ENCODE results near the gene TOGARAM2.
"Not testable (repeated sequence)": the region's sequence is repeated elsewhere in the genome, so short reads cannot be mapped to it uniquely, and the experiment has no call there.

The TOGARAM2 gene

GRCh38 chr2:28977176-28977875 lies 3.8 kb upstream of the TOGARAM2 start:
- no peak for DNase-seq (ENCODE audit: low read depth)

DNA sequence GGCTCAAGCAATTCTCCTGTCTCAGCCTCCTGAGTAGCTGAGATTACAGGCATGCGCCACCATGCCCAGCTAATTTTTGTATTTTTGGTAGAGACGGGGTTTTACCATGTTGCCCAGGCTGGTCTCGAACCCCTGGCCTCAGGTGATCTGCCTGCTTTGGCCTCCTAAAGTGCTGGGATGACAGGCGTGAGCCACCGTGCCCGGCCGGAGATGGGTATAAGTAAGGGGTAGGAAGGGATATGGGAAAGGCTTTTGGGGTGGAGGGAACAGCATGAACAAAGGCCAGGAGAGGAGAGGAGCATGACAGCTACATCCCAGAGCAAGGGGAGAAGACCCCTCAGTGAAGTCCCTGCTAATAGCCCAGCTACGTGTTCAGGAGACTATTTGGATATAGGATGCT lies 3.1 kb upstream of the TOGARAM2 start:
- not testable (repeated sequence) for DNase-seq (ENCODE audit: low read depth)

DNA sequence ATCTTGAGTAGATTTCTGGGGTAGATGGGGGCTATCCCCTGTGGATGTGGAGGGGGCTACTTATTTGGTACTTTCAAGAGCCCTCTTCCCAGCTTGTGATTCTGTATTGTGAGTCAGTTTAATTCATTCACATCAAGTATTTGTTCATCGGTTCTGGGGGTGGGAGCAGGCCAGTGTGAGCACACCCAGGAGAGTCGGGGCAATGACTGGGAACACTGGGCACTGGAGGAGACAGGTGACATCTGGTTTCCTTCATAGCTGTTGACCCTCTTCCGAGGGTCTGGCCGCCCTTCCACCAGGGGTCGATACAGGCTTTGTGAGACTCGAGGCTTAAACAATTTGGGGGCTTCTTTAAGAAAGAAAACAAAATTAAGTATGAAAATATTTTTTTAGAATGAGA lies 2.5 kb upstream of the TOGARAM2 start:
- DNase-seq (ENCODE audit: low read depth) = no peak

DNA sequence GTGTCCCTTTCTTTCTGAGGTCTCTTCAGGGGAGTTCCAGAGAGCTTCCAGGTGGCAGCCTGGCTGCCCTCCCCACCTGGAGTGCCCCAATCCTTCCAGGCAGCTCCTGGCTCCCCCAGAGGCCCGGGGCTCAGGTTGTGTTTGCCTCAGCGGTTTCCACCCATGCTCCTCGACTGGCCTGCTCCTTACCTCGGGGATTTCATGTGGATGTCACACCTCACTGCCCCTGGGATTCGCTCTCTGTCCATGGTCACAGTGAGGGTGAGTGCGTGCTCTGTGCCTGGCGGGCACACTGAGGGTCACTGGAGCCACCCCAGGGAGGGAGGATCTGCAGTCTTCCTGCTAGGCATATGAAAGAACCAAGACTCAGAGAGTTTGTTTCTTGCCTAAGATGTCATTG lies 2.1 kb upstream of the TOGARAM2 start:
- DNase-seq (ENCODE audit: low read depth) = no peak

GRCh38 chr2:28979576-28980366 lies 1.3 kb upstream of the TOGARAM2 start:
- no peak for DNase-seq (ENCODE audit: low read depth)

DNA sequence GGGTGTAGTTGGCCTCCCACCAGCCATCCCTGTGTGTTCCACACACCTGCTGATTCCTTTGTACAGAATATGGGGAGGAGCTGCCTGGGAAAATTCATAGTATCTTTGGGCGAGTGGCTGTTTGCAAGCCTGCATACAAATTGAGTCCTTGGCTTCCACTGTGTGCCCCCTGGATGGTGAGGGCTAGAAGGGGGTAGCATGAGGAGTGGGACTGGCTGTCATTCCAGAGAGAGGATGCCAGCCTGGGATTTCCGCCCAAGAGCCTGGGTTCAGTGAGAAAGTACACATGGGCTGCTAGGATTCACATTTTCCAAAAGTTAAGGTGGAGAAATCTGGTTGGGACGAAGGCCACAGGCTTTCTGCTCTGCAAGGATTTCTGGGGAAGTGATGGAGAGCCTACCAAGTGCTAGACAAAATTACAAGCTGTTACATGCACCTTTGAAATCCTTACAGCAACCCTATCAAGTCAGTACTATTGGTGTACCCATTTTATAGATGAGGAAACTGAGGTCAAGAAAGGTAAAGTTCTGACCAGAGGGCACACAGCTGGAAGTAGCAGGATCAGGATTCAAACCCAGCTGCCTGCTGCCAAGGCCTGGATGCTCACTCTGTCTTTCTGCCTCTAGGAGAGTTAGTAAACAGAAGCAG lies 606 bp upstream of the TOGARAM2 start:
- DNase-seq (ENCODE audit: low read depth) = no peak

DNA sequence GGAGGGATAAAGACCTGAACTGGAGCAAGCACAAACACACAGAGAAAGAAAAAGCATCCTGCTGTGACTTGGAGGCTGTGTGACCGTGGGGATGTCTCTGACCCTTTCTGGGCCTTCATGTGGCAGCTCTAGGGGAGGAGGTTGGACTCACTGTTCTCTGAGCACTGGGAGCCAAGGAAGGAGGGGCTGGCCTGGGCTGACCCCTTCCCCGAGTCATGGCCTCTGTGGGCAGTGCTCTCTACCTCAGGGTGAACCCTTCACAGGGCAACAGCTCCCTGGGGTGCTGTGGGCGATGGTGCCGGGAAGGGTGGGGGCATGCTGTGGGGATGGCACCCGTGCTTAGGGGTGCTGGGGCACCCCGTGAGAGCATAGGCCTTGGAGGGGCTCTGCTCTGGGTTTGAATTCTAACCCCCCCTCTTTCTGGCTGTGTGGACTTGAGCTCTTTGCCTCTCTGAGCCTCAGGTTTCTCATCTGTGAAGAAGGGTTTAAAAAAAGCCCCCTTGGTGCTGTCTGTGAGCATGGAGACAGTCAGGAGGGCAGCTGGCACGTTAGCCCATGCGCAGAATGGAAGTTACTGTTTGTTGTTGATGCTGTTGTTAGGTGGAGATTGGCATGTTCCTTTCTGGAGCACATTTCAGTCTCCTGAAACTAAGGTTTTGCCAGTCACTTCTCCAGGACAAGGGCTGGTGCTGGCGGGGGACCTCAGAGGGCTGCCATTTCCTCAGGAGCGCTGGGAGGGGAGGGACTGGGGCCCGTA lies 700 bp downstream of the TOGARAM2 start:
- DNase-seq (ENCODE audit: low read depth) = no peak

DNA sequence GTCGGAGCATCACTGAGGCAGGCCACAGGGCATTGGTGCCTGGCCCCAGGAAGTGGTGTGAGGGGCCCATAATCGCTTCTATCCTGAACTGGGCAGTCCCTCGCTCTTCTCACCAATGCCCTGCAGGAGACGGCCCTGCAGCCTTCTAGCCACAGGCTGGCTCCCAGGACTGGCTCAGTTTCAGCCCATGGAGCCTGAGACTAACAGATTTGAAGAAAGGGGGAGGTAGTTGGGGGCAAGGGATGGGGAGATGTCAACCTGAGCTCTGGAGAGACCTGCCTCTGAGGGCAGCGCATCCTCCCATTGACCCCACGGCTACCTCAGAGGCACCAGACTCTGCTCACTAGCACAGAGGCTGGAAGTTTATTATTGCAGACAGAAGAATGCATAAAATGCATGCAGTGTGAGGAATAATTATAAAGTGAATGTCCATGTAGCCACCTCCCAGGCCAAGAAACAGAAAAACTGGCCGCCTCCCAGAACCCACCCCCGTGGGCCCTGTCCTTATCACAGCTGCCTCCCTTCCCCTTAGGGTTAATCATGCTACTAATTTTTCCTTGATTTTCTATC lies 1.4 kb downstream of the TOGARAM2 start:
- DNase-seq (ENCODE audit: low read depth) = no peak

- no peak for DNase-seq (ENCODE audit: low read depth)
Observed at GRCh38 chr2:28986429-28986828, 5.3 kb downstream of the TOGARAM2 start.

- DNase-seq (ENCODE audit: low read depth) = no peak
Observed at GRCh38 chr2:28989973-28990372, 8.9 kb downstream of the TOGARAM2 start.

- DNase-seq (ENCODE audit: low read depth) = no peak
Observed at GRCh38 chr2:28990445-28990844, 9.3 kb downstream of the TOGARAM2 start.

GRCh38 chr2:28991021-28991420 lies 9.9 kb downstream of the TOGARAM2 start:
- DNase-seq (ENCODE audit: low read depth) = no peak

GRCh38 chr2:28991460-28991859 lies 10.4 kb downstream of the TOGARAM2 start:
- no peak for DNase-seq (ENCODE audit: low read depth)

DNA sequence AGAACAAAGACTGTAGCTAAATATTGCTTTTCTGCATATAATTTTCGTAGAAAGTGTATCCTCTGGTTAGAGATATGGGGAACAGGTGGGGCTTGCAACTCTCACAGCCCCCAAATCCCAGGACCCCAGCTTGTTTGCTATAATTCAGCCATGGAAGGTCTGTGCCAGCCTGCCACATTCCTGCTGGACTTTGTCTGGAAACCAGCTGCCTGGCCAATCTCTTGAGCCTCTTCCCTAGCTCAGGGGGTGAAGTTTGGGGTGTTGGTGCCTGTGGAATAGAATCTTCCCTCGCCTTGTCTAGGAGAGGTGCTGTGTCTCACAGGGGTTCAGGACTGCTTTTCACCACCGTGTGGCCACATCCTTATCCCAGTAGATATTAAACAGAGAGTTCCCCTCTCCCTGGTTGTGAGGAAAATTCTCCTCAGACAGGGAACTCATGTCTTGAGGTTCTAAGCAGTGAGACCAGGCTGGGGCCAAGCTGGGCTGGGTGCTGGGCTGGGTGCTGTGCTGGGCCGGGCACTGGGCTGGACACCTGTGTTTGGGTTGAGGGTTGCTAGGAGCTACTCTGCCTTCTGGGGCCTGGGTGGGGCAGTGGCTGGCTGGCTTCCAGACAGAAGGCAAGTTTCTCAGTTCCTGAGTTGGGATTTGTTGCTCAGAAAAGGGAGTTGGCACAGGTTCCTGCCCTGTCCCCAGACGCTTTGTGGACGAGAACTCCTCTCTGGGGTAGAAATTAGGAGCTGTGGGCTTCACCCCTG lies 12.3 kb downstream of the TOGARAM2 start:
- DNase-seq (ENCODE audit: low read depth) = no peak

- DNase-seq (ENCODE audit: low read depth) = no peak
Observed at GRCh38 chr2:28994074-28994473, 13.0 kb downstream of the TOGARAM2 start.

DNA sequence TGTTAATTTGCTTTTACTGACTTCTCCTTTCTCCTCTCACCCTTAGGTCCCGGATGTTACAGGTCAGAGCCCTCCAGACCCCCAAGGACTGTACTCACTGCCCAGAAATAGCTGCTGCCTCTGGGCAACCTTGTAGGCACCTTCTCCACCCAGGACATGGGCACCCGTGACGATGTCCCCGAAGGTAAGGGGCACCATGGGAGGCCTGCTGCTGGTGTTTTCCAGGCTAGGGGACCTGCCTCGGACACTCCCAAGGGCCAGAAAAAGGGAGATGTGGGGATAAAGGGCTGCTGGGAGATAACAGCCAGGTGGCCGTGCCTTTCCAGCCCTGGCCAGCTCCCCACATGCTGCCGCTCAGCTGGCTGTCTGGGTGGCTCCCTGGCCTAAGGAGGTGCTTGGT lies 13.6 kb downstream of the TOGARAM2 start:
- DNase-seq (ENCODE audit: low read depth) = no peak

GRCh38 chr2:28995765-28996750 lies 15.0 kb downstream of the TOGARAM2 start:
- no peak for DNase-seq (ENCODE audit: low read depth)

- DNase-seq (ENCODE audit: low read depth) = no peak
Observed at GRCh38 chr2:28997237-28997846, 16.2 kb downstream of the TOGARAM2 start.
